Neural cell (in vitro differentiated cells): ENCODE data around the gene FAM193A. TPM values are rescaled to one million over a fixed set of nuclear protein-coding genes. Genes with fewer than 3 reads are reported as not detected.

Source experiments
- H2AFZ ChIP-seq: fragments of 200-600, 300-800 bp; sonication (generic), shearing (Covaris generic); 2 replicates; pipeline ENCODE4 v1.6.0; 2014; ENCODE audit warnings: low read depth, mild to moderate bottlenecking, antibody characterized with exemption, low read length, moderate library complexity
- H3F3A ChIP-seq: fragments of 200-600 bp; shearing (Covaris generic); 2 replicates; pipeline ENCODE4 v1.6.1; 2016; ENCODE audit warnings: mild to moderate bottlenecking, moderate library complexity, mixed read lengths, antibody characterized with exemption, low read length; ENCODE audit not compliant: insufficient read depth, poor library complexity, severe bottlenecking
- H3K27ac ChIP-seq: fragments of 200-600, 300-800 bp; sonication (generic), shearing (Covaris generic); 2 replicates; pipeline ENCODE4 v1.5.1; 2014; ENCODE audit warnings: mild to moderate bottlenecking, low read length, moderate library complexity
- H3K27me3 ChIP-seq: fragments of 300-800, 200-600 bp; sonication (generic), shearing (Covaris generic); 2 replicates; pipeline ENCODE4 v1.6.0; 2014; ENCODE audit warnings: mild to moderate bottlenecking, low read depth, low read length, moderate library complexity; ENCODE audit not compliant: insufficient read depth
- H3K36me3 ChIP-seq: fragments of 300-800, 200-600 bp; sonication (generic), shearing (Covaris generic); 2 replicates; pipeline ENCODE4 v1.5.1; 2014; ENCODE audit warnings: mild to moderate bottlenecking, antibody characterized with exemption, low read length, moderate library complexity; ENCODE audit not compliant: insufficient read depth
- H3K4me2 ChIP-seq: fragments of 300-800, 200-600 bp; sonication (generic), shearing (Covaris generic); 2 replicates; pipeline ENCODE4 v1.6.0; 2014; ENCODE audit warnings: mild to moderate bottlenecking, low read length
- H3K4me3 ChIP-seq: fragments of 300-800, 200-600 bp; sonication (generic), shearing (Covaris generic); 2 replicates; pipeline ENCODE4 v1.5.1; 2014; ENCODE audit warnings: mild to moderate bottlenecking, low read length, moderate library complexity
- H3K79me2 ChIP-seq: fragments of 200-600 bp; shearing (Covaris generic); replicated peaks from 2 replicates; pipeline ENCODE4 v1.6.0; 2014; ENCODE audit warnings: mild to moderate bottlenecking, low read length, moderate library complexity; ENCODE audit not compliant: insufficient read depth
- H3K9ac ChIP-seq: fragments of 300-800, 200-600 bp; sonication (generic), shearing (Covaris generic); 2 replicates; pipeline ENCODE4 v1.6.1; 2016; ENCODE audit warnings: mild to moderate bottlenecking, low read length, mixed read lengths
- H3K9me2 ChIP-seq: fragments of 200-600 bp; shearing (Covaris generic); 2 replicates; pipeline ENCODE4 v1.6.1; 2016; ENCODE audit warnings: mild to moderate bottlenecking, low read length, mixed read lengths; ENCODE audit not compliant: insufficient read depth
- H3K9me3 ChIP-seq: fragments of 200-600, 300-800 bp; sonication (generic), shearing (Covaris generic); 2 replicates; pipeline ENCODE4 v1.6.1; 2016; ENCODE audit warnings: mild to moderate bottlenecking, mixed run types, low read length, moderate library complexity, mixed read lengths
- H4K20me1 ChIP-seq: fragments of 200-600 bp; shearing (Covaris generic); 2 replicates; pipeline ENCODE4 v1.6.1; 2016; ENCODE audit warnings: mild to moderate bottlenecking, mixed run types; ENCODE audit not compliant: insufficient read depth
- EP300 ChIP-seq: fragments of 450-650 bp; conservative IDR thresholded peaks from 2 replicates; pipeline ENCODE4 v1.6.1; 2014; ENCODE audit warnings: antibody characterized with exemption, mild to moderate bottlenecking, moderate library complexity; ENCODE audit not compliant: poor library complexity, severe bottlenecking
- EZH2 ChIP-seq: fragments of 200-600, 300-800 bp; shearing (Covaris generic), sonication (generic); IDR thresholded peaks from 2 replicates; pipeline ENCODE4 v1.6.1; 2014; ENCODE audit warnings: antibody characterized with exemption, low read length, borderline replicate concordance, mild to moderate bottlenecking; ENCODE audit not compliant: insufficient read depth, poor library complexity, severe bottlenecking
- MXI1 ChIP-seq: fragments of 450-650 bp; conservative IDR thresholded peaks from 2 replicates; pipeline ENCODE4 v1.6.1; 2014; ENCODE audit warnings: antibody characterized with exemption, mild to moderate bottlenecking; ENCODE audit not compliant: poor library complexity, severe bottlenecking
- POLR2AphosphoS5 ChIP-seq: IDR thresholded peaks from 2 replicates; pipeline ENCODE4 v1.6.1; 2012
- RAD21 ChIP-seq: fragments of 450-650 bp; conservative IDR thresholded peaks from 2 replicates; pipeline ENCODE4 v1.6.1; 2014; ENCODE audit warnings: antibody characterized with exemption, mild to moderate bottlenecking, moderate library complexity
- SMC3 ChIP-seq: fragments of 450-650 bp; conservative IDR thresholded peaks from 2 replicates; pipeline ENCODE4 v1.6.1; 2014; ENCODE audit warnings: antibody characterized with exemption, mild to moderate bottlenecking, moderate library complexity; ENCODE audit not compliant: poor library complexity
- TAF1 ChIP-seq: IDR thresholded peaks from 2 replicates; pipeline ENCODE4 v1.6.1; 2012; ENCODE audit warnings: low read depth
- polyA plus RNA-seq: library from polyadenylated mRNA; depleted of rRNA; stranded (reverse); fragments of >200 nt; gene quantifications from 2 replicates; pipeline ENCODE4 v1.2.3, GENCODE V29; 2014
- TF ChIP-seq, protein P1 (sequence below): IDR thresholded peaks from 2 replicates; pipeline ENCODE4 v1.6.1; 2012; ENCODE audit warnings: borderline replicate concordance
- TF ChIP-seq, protein P2 (sequence below): fragments of 450-650 bp; IDR thresholded peaks from 2 replicates; pipeline ENCODE4 v1.5.1; 2014; ENCODE audit warnings: antibody characterized with exemption, mild to moderate bottlenecking, moderate library complexity; ENCODE audit not compliant: poor library complexity, severe bottlenecking

The FAM193A gene
- polyA plus RNA-seq, 1 donor from 2014 or later, result 11.6 TPM

DNA sequence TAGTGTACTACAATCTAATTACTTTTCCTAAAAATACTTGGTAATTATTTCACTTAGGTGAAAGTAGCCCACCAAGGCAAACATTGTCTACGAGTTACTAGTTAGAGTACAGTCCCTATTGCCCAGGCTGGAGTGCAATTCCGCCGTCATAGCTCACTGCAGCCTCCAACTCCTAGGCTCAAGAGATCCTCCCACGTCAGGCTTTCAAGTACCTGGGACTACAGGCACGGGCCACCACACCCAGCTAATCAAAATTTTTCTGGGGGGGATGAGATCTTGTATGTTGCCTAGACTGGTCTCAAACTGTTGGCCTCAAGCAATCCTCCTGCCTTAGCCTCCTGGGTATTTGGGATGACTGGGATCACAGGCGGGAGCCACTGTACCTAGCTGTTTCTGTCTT, 21.9 kb downstream of the FAM193A start:
- Histone ChIP-seq H3K36me3 (no peaks in the 10 kb centered on the region), H3K4me3 (no peak overlapping the region), H3K27ac (no peak overlapping the region), H3K27me3 (no peaks in the 10 kb centered on the region), H3K9me3 (no peaks in the 10 kb centered on the region), H3K9me2 (no peaks in the 10 kb centered on the region), H3F3A (no peaks in the 10 kb centered on the region), H3K4me2 (no peak overlapping the region), H2AFZ (no peak overlapping the region), H3K79me2 (peaks cover 81% of the 10 kb centered on the region), H3K9ac (no peak overlapping the region), H4K20me1 (no peaks in the 10 kb centered on the region)
- no peak for TF ChIP-seq RAD21
- no peak for TF ChIP-seq TAF1
- no peak for TF ChIP-seq SMC3
- no peak for TF ChIP-seq EP300
- TF ChIP-seq, protein P1, sequence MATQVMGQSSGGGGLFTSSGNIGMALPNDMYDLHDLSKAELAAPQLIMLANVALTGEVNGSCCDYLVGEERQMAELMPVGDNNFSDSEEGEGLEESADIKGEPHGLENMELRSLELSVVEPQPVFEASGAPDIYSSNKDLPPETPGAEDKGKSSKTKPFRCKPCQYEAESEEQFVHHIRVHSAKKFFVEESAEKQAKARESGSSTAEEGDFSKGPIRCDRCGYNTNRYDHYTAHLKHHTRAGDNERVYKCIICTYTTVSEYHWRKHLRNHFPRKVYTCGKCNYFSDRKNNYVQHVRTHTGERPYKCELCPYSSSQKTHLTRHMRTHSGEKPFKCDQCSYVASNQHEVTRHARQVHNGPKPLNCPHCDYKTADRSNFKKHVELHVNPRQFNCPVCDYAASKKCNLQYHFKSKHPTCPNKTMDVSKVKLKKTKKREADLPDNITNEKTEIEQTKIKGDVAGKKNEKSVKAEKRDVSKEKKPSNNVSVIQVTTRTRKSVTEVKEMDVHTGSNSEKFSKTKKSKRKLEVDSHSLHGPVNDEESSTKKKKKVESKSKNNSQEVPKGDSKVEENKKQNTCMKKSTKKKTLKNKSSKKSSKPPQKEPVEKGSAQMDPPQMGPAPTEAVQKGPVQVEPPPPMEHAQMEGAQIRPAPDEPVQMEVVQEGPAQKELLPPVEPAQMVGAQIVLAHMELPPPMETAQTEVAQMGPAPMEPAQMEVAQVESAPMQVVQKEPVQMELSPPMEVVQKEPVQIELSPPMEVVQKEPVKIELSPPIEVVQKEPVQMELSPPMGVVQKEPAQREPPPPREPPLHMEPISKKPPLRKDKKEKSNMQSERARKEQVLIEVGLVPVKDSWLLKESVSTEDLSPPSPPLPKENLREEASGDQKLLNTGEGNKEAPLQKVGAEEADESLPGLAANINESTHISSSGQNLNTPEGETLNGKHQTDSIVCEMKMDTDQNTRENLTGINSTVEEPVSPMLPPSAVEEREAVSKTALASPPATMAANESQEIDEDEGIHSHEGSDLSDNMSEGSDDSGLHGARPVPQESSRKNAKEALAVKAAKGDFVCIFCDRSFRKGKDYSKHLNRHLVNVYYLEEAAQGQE, result no peak
- no peak for TF ChIP-seq EZH2
- TF ChIP-seq POLR2AphosphoS5, result no peak
- no peak for TF ChIP-seq MXI1
- TF ChIP-seq, protein P2, sequence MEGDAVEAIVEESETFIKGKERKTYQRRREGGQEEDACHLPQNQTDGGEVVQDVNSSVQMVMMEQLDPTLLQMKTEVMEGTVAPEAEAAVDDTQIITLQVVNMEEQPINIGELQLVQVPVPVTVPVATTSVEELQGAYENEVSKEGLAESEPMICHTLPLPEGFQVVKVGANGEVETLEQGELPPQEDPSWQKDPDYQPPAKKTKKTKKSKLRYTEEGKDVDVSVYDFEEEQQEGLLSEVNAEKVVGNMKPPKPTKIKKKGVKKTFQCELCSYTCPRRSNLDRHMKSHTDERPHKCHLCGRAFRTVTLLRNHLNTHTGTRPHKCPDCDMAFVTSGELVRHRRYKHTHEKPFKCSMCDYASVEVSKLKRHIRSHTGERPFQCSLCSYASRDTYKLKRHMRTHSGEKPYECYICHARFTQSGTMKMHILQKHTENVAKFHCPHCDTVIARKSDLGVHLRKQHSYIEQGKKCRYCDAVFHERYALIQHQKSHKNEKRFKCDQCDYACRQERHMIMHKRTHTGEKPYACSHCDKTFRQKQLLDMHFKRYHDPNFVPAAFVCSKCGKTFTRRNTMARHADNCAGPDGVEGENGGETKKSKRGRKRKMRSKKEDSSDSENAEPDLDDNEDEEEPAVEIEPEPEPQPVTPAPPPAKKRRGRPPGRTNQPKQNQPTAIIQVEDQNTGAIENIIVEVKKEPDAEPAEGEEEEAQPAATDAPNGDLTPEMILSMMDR, result no peak

DNA sequence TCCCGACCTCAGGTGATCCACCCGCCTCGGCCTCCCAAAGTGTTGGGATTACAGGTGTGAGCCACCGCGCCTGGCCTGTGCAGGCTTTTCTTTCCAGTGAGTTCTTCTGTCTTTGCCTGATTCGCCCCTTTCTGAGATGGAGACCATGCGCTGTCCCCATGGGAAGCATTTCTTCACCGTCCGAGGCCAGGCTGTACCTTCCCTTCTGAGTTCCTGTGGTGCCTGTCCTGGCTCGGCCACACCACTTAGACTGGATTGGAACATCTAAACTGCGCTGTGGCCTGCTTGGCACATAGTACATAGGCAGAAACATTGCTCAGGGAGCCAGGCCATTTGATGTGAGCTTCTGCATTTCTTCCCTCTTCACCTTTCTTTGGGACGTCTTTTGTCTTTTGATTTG, 23.7 kb downstream of the FAM193A start:
- H3K9ac ChIP-seq, result no peak overlapping the region

More for the DNA sequence above, 23.7 kb downstream of the FAM193A start:
- H3K79me2 ChIP-seq, result peaks cover 81% of the 10 kb centered on the region
- H2AFZ ChIP-seq, result no peak overlapping the region
- H3K9me2 ChIP-seq, result no peaks in the 10 kb centered on the region
- no peak overlapping the region for H3K4me3 ChIP-seq
- no peaks in the 10 kb centered on the region for H3K36me3 ChIP-seq
- H3K27ac ChIP-seq, result no peak overlapping the region
- no peaks in the 10 kb centered on the region for H4K20me1 ChIP-seq
- TF ChIP-seq, protein P1, result no peak
- TF ChIP-seq EP300 (no peak), TAF1 (no peak), SMC3 (no peak)
- no peaks in the 10 kb centered on the region for H3F3A ChIP-seq
- H3K4me2 ChIP-seq, result no peak overlapping the region
- H3K9me3 ChIP-seq, result no peaks in the 10 kb centered on the region
- H3K27me3 ChIP-seq, result no peaks in the 10 kb centered on the region
